Uterus (tissue), 4 donors: Measurements from ENCODE around the gene ZNF79. TPM values are rescaled to one million over a fixed set of nuclear protein-coding genes. Genes with fewer than 3 reads are reported as not detected.

ENCODE experiments used
- DNase-seq, 2 donors: peaks; one replicate each; pipeline ENCODE4 v3.0.0-alpha.2; 2019 to 2020
- H3K27ac ChIP-seq, 2 donors: fragments of 200-600 bp; sonication (generic); 1 replicate in 1 of 2; 2 replicates in 1 of 2; pipeline ENCODE4 v1.5.1; 2016 to 2018
- H3K27me3 ChIP-seq, 2 donors: fragments of 200-600 bp; sonication (generic); one replicate each; pipeline ENCODE4 v1.5.1; 2018 to 2019; ENCODE audit warnings: control low read depth in 1 of 2
- H3K36me3 ChIP-seq, 2 donors: fragments of 200-600 bp; sonication (generic); one replicate each; pipeline ENCODE4 v1.5.1; 2019; ENCODE audit warnings: control low read depth in 1 of 2
- H3K4me1 ChIP-seq, 2 donors: fragments of 200-600 bp; sonication (generic); one replicate each; pipeline ENCODE4 v1.5.1; 2018 to 2019; ENCODE audit warnings: control low read depth in 1 of 2
- H3K4me3 ChIP-seq, 2 donors: fragments of 200-600 bp; sonication (generic); 1 replicate in 1 of 2; 2 replicates in 1 of 2; pipeline ENCODE4 v1.5.1; 2018 to 2019; ENCODE audit warnings: mild to moderate bottlenecking in 1 of 2
- H3K9me3 ChIP-seq, 2 donors: fragments of 200-600 bp; sonication (generic); one replicate each; pipeline ENCODE4 v1.5.1; 2019; ENCODE audit warnings: control low read depth in 1 of 2
- POLR2A ChIP-seq, 2 donors: fragments of 450-650 bp; IDR thresholded peaks; one replicate each; pipeline ENCODE4 v1.6.1; 2016; ENCODE audit warnings: antibody characterized with exemption in 2 of 2, mild to moderate bottlenecking in 1 of 2, moderate library complexity in 1 of 2
- intact Hi-C: fragments of 100-400 bp; cut with DNase I; formaldehyde crosslinking; loops from one replicate; pipeline ENCODE4 v1.15.1; 2023; ENCODE audit warnings: low total_unique reads
- total RNA-seq, 4 donors: library from RNA; depleted of rRNA in 3 of 4; stranded (reverse); fragments of >200 nt in 3 of 4; gene quantifications; one replicate each; pipeline versions ENCODE4 v1.1.0 to v1.2.4, GENCODE V29; 2014 to 2023
- TF ChIP-seq, protein P1 (sequence below), 4 experiments: fragments of 200-600 bp in 2 of 4; fragments of 450-650 bp in 2 of 4; sonication (generic) in 2 of 4; IDR thresholded peaks; one replicate each; pipeline ENCODE4 v1.5.1; 2016 to 2019; ENCODE audit warnings: antibody characterized with exemption in 4 of 4, mild to moderate bottlenecking in 2 of 4, moderate library complexity in 1 of 4
- donor health status: DM: yes; HTN: yes; CAD: no.

Gene ZNF79
- total RNA-seq, 4 donors from 2014 or later = 3.8 to 14.1 (median 13.4) TPM

DNA sequence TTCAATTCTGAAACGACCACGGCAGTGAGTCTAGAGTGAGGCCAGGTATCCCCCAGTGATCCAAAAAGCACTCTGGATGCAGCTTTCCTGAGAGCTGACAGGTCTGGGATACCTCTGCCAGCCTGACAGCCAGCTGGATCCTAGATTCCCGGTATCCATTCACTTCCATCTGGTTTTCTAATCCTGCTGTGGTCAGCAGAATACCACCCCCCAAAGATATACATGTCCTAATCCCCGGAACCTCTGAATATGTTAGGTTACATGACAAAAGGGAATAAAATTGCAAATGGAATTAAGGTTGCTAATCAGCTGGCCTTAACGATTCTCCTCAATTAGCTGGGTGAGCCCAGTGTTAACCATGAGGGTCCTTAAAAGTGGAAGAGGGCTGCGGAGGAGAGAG lies 1.4 kb upstream of the ZNF79 start:
- intact Hi-C loops = no loop called here
- Histone ChIP-seq H3K36me3 (no peaks in the 10 kb centered on the region), H3K27me3 (no peaks in the 10 kb centered on the region), H3K27ac (peak overlapping the region; percentile 90 to 93), H3K9me3 (no peaks in the 10 kb centered on the region), H3K4me1 (peaks cover 5 to 11% of the 10 kb centered on the region in 2 donors), H3K4me3 (peak overlapping the region in 1 of 2 donors; percentile 62)
- DNase-seq = no peak
- TF ChIP-seq, protein P1, sequence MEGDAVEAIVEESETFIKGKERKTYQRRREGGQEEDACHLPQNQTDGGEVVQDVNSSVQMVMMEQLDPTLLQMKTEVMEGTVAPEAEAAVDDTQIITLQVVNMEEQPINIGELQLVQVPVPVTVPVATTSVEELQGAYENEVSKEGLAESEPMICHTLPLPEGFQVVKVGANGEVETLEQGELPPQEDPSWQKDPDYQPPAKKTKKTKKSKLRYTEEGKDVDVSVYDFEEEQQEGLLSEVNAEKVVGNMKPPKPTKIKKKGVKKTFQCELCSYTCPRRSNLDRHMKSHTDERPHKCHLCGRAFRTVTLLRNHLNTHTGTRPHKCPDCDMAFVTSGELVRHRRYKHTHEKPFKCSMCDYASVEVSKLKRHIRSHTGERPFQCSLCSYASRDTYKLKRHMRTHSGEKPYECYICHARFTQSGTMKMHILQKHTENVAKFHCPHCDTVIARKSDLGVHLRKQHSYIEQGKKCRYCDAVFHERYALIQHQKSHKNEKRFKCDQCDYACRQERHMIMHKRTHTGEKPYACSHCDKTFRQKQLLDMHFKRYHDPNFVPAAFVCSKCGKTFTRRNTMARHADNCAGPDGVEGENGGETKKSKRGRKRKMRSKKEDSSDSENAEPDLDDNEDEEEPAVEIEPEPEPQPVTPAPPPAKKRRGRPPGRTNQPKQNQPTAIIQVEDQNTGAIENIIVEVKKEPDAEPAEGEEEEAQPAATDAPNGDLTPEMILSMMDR (IDR thresholded peaks at IDR 0.05) = no peak
- TF ChIP-seq POLR2A (IDR thresholded peaks at IDR 0.05) = no peak

DNA sequence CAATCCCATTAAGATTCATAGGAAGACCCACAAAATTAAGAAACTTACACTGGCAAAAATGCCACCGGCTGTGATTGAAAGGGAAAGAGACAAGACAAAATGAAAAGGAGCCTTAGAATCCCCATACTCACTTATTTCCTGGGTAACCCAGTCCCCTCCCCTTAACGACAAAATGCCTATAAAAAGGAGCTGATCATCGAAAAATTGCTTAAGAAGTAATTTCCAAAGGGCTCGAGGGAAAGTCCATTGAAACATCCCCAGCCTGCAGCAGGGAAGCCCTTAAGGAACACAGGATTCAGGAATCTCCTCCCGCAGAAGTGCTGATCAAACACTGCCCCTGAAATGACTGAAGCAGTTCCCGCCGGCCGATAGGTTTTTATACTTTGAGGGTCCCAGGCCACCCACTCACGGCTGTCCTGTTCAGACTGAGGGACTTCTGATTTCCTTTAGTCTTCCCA lies 677 bp upstream of the ZNF79 start:
- Histone ChIP-seq H3K4me1 (peaks cover 5 to 11% of the 10 kb centered on the region in 2 donors), H3K36me3 (no peaks in the 10 kb centered on the region), H3K9me3 (no peaks in the 10 kb centered on the region), H3K27ac (peak overlapping the region; percentile 90 to 93), H3K4me3 (peak overlapping the region; percentile 62 to 81), H3K27me3 (no peaks in the 10 kb centered on the region)
- no peak for TF ChIP-seq POLR2A (IDR thresholded peaks at IDR 0.05)
- TF ChIP-seq, protein P1 (IDR thresholded peaks at IDR 0.05) = no peak
- intact Hi-C loops = no loop called here
- DNase-seq = no peak

GRCh38 chr9:127424676-127424999 lies 456 bp downstream of the ZNF79 start:
- Histone ChIP-seq H3K27ac (peak overlapping the region; percentile 90 to 93), H3K4me1 (peaks cover 5 to 11% of the 10 kb centered on the region in 2 donors), H3K4me3 (peak overlapping the region; percentile 62 to 81), H3K36me3 (no peaks in the 10 kb centered on the region), H3K27me3 (no peaks in the 10 kb centered on the region), H3K9me3 (no peaks in the 10 kb centered on the region)
- TF ChIP-seq, protein P1 (IDR thresholded peaks at IDR 0.05) = no peak
- TF ChIP-seq POLR2A (IDR thresholded peaks at IDR 0.05) = no peak
- DNase-seq = no peak
- intact Hi-C loops = no loop called here

- no peak for TF ChIP-seq POLR2A (IDR thresholded peaks at IDR 0.05)
- TF ChIP-seq, protein P1 (IDR thresholded peaks at IDR 0.05) = no peak
- Histone ChIP-seq H3K4me3 (no peak overlapping the region), H3K9me3 (no peaks in the 10 kb centered on the region), H3K27ac (no peak overlapping the region), H3K4me1 (peaks cover 5 to 11% of the 10 kb centered on the region in 2 donors), H3K27me3 (no peaks in the 10 kb centered on the region), H3K36me3 (no peaks in the 10 kb centered on the region)
- no peak for DNase-seq
- intact Hi-C loops = no loop called here
Observed at GRCh38 chr9:127426756-127427155, 2.6 kb downstream of the ZNF79 start.

GRCh38 chr9:127428348-127428747 lies 4.2 kb downstream of the ZNF79 start:
- H3K36me3 ChIP-seq = no peaks in the 10 kb centered on the region

More at GRCh38 chr9:127428348-127428747, 4.2 kb downstream of the ZNF79 start:
- Histone ChIP-seq H3K4me1 (peaks cover 0 to 1% of the 10 kb centered on the region in 2 donors), H3K27me3 (no peaks in the 10 kb centered on the region), H3K27ac (no peak overlapping the region), H3K9me3 (no peaks in the 10 kb centered on the region), H3K4me3 (no peak overlapping the region)
- no peak for TF ChIP-seq POLR2A (IDR thresholded peaks at IDR 0.05)
- TF ChIP-seq, protein P1 (IDR thresholded peaks at IDR 0.05) = no peak
- intact Hi-C loops = no loop called here
- no peak for DNase-seq
